Uterus (tissue), 2 donors: ENCODE data around the gene NID2.

Source experiments
- POLR2A ChIP-seq, 2 donors: fragments of 450-650 bp; IDR thresholded peaks; one replicate each; pipeline ENCODE4 v1.6.1; 2016; ENCODE audit warnings: antibody characterized with exemption in 2 of 2, mild to moderate bottlenecking in 1 of 2, moderate library complexity in 1 of 2
- TF ChIP-seq, protein P1 (sequence below), 4 experiments: fragments of 200-600 bp in 2 of 4; fragments of 450-650 bp in 2 of 4; sonication (generic) in 2 of 4; IDR thresholded peaks; one replicate each; pipeline ENCODE4 v1.5.1; 2016 to 2019; ENCODE audit warnings: antibody characterized with exemption in 4 of 4, mild to moderate bottlenecking in 2 of 4, moderate library complexity in 1 of 4

DNA sequence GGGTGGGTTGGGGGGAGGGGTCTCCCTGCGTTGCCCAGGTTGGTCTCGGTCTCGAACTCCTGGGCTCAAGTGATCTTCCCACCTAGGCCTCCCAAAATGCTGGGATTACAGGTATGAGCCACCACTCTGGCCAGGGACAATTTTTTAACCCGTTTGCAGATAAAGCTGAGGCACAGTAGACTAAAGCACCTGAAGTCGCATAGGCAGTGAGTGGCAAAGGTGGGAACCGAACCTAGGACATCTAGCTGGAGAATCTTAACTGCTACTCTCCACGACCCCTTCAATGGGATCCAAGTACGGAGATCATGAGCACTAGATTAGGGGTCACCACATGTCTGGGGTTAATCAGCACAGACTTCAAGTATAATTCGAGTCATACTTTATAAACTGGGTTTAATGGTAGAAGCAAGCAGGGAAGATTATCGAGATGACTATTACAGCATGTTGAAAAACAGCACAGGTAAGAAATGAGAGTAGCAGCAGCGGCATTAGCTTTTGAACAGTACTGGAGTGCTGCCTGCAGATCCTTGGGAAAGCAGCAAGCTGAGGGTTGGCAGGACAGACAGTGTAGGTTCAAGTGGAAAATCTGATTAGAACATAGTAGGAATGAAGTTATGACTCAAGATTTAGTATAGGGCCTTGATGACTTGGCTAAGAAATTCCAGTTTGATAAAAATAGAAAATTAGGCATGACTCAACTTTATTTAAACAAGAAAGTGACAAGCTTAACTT is 23.9 kb downstream of the NID2 start:
- TF ChIP-seq, protein P1, sequence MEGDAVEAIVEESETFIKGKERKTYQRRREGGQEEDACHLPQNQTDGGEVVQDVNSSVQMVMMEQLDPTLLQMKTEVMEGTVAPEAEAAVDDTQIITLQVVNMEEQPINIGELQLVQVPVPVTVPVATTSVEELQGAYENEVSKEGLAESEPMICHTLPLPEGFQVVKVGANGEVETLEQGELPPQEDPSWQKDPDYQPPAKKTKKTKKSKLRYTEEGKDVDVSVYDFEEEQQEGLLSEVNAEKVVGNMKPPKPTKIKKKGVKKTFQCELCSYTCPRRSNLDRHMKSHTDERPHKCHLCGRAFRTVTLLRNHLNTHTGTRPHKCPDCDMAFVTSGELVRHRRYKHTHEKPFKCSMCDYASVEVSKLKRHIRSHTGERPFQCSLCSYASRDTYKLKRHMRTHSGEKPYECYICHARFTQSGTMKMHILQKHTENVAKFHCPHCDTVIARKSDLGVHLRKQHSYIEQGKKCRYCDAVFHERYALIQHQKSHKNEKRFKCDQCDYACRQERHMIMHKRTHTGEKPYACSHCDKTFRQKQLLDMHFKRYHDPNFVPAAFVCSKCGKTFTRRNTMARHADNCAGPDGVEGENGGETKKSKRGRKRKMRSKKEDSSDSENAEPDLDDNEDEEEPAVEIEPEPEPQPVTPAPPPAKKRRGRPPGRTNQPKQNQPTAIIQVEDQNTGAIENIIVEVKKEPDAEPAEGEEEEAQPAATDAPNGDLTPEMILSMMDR (IDR thresholded peaks at IDR 0.05) = no peak
- no peak for TF ChIP-seq POLR2A (IDR thresholded peaks at IDR 0.05)
